ENCODE measurements around the gene CELF1.

The CELF1 gene

DNA sequence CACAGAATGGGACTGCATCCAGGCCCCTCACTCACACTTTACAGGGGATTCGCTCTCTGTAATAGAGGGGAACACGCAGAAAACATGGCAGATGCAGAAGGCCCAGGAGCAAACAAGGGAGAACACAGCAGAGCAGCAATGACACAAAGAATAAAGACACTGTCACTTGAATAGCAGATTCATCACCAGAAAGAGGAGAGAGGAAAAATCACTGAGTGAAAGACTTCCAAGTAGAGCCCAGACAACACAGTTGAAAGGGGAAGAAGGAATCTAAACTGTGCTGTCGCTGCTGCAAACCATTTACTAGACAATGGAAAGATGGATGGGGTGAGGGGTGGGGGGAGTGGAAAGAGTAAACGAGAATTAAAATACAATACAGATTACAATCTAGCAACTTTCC, 75.2 kb downstream of the CELF1 start:
- Histone ChIP-seq H3K4me1 (ENCODE audit: control insufficient read depth in 1 of 2, insufficient read depth in 2 of 2, low read length in 2 of 2) (no peaks in the 10 kb centered on the region), H3K9ac (ENCODE audit: low read depth in 1 of 2, low read length in 2 of 2) (no peak overlapping the region), H3K4me3 (ENCODE audit: low read depth in 1 of 2, low read length in 2 of 2) (no peak overlapping the region), H3K9me3 (ENCODE audit: control insufficient read depth in 1 of 2, low read length in 2 of 2) (no peaks in the 10 kb centered on the region), H3K36me3 (ENCODE audit: control insufficient read depth in 1 of 2, insufficient read depth in 2 of 2, low read length in 2 of 2) (peaks cover 79 to 95% of the 10 kb centered on the region in 2 donors), H3K27ac (ENCODE audit: low read depth, low read length) (no peak overlapping the region), H3K27me3 (ENCODE audit: control insufficient read depth in 1 of 2, insufficient read depth in 2 of 2, low read length in 2 of 2) (no peaks in the 10 kb centered on the region)

DNA sequence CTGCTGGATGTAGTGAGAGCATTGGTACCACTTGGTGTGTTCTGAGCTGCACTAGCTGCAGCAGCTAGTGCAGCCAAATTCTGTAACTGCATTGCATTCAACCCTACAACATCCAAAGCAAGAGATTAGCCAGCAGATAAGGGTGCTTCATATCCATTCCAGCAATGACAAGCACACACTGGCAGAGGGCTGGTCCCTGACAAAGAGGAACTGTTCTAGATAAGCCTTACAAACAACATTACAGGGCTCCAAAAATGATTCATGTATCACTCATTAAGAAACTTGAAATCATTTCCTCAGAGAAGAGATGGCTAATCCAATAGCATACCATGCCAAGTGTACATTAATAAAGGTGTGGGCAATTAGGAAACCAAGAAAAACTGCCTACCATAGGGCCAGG, 75.6 kb downstream of the CELF1 start:
- H3K4me1 ChIP-seq (ENCODE audit: control insufficient read depth in 1 of 2, insufficient read depth in 2 of 2, low read length in 2 of 2) = no peaks in the 10 kb centered on the region
- H3K9ac ChIP-seq (ENCODE audit: low read depth in 1 of 2, low read length in 2 of 2) = no peak overlapping the region
- H3K9me3 ChIP-seq (ENCODE audit: control insufficient read depth in 1 of 2, low read length in 2 of 2) = no peaks in the 10 kb centered on the region
- no peak overlapping the region for H3K27ac ChIP-seq (ENCODE audit: low read depth, low read length)
- no peak overlapping the region for H3K4me3 ChIP-seq (ENCODE audit: low read depth in 1 of 2, low read length in 2 of 2)
- peaks cover 76 to 95% of the 10 kb centered on the region in 2 donors for H3K36me3 ChIP-seq (ENCODE audit: control insufficient read depth in 1 of 2, insufficient read depth in 2 of 2, low read length in 2 of 2)
- H3K27me3 ChIP-seq (ENCODE audit: control insufficient read depth in 1 of 2, insufficient read depth in 2 of 2, low read length in 2 of 2) = no peaks in the 10 kb centered on the region

- no peak overlapping the region for H3K4me3 ChIP-seq (ENCODE audit: low read depth in 1 of 2, low read length in 2 of 2)
- H3K9me3 ChIP-seq (ENCODE audit: control insufficient read depth in 1 of 2, low read length in 2 of 2) = no peaks in the 10 kb centered on the region
- no peak overlapping the region for H3K9ac ChIP-seq (ENCODE audit: low read depth in 1 of 2, low read length in 2 of 2)
- no peaks in the 10 kb centered on the region for H3K27me3 ChIP-seq (ENCODE audit: control insufficient read depth in 1 of 2, insufficient read depth in 2 of 2, low read length in 2 of 2)
- no peak overlapping the region for H3K27ac ChIP-seq (ENCODE audit: low read depth, low read length)
- peaks cover 14 to 20% of the 10 kb centered on the region in 2 donors for H3K4me1 ChIP-seq (ENCODE audit: control insufficient read depth in 1 of 2, insufficient read depth in 2 of 2, low read length in 2 of 2)
- H3K36me3 ChIP-seq (ENCODE audit: control insufficient read depth in 1 of 2, insufficient read depth in 2 of 2, low read length in 2 of 2) = peaks cover 47 to 77% of the 10 kb centered on the region in 2 donors
These were observed 82.3 kb downstream of the CELF1 start for GRCh38 chr11:47470671-47471070.

- no peak overlapping the region for H3K9ac ChIP-seq (ENCODE audit: low read depth in 1 of 2, low read length in 2 of 2)
- H3K4me1 ChIP-seq (ENCODE audit: control insufficient read depth in 1 of 2, insufficient read depth in 2 of 2, low read length in 2 of 2) = peaks cover 14 to 20% of the 10 kb centered on the region in 2 donors
- peaks cover 36 to 75% of the 10 kb centered on the region in 2 donors for H3K36me3 ChIP-seq (ENCODE audit: control insufficient read depth in 1 of 2, insufficient read depth in 2 of 2, low read length in 2 of 2)
These were observed 83.4 kb downstream of the CELF1 start for GRCh38 chr11:47469361-47470179.

DNA sequence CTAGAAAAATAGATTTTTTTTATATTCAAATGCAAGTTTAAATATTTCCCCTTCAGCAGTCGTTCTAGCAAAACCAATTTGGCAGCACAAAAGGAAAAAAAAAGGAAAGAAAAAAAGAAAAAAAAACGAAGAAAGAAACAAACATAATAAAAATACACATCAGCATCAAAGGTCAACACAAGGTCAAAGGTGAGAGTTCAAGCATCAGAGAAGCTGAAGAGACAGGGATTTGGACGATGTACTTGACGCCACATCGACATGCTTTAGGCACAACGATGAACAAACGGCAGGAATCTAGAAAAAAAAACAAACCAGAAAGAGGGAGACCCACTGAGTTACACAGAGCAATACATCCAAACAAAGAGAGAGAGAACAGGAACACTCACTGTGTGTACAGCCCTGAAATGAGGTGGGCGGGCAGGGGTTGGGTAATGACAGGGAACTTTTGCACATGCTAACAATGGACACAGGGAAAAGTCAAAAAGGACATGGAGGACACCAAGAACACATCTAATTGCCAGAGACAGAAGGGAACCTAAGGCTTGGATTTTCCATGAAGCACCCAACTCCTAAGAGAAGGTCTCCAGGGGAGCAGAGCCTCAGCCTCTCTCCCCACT, 84.2 kb downstream of the CELF1 start:
- no peak overlapping the region for H3K9ac ChIP-seq (ENCODE audit: low read depth in 1 of 2, low read length in 2 of 2)
- H3K4me3 ChIP-seq (ENCODE audit: low read depth in 1 of 2, low read length in 2 of 2) = no peak overlapping the region
- H3K36me3 ChIP-seq (ENCODE audit: control insufficient read depth in 1 of 2, insufficient read depth in 2 of 2, low read length in 2 of 2) = peaks cover 30 to 75% of the 10 kb centered on the region in 2 donors
- no peaks in the 10 kb centered on the region for H3K9me3 ChIP-seq (ENCODE audit: control insufficient read depth in 1 of 2, low read length in 2 of 2)
- H3K27ac ChIP-seq (ENCODE audit: low read depth, low read length) = no peak overlapping the region
- H3K4me1 ChIP-seq (ENCODE audit: control insufficient read depth in 1 of 2, insufficient read depth in 2 of 2, low read length in 2 of 2) = peaks cover 14 to 20% of the 10 kb centered on the region in 2 donors
- H3K27me3 ChIP-seq (ENCODE audit: control insufficient read depth in 1 of 2, insufficient read depth in 2 of 2, low read length in 2 of 2) = no peaks in the 10 kb centered on the region

More at GRCh38 chr11:47469361-47470179, 83.4 kb downstream of the CELF1 start:
- Histone ChIP-seq H3K9me3 (ENCODE audit: control insufficient read depth in 1 of 2, low read length in 2 of 2) (no peaks in the 10 kb centered on the region), H3K27me3 (ENCODE audit: control insufficient read depth in 1 of 2, insufficient read depth in 2 of 2, low read length in 2 of 2) (no peaks in the 10 kb centered on the region), H3K27ac (ENCODE audit: low read depth, low read length) (no peak overlapping the region), H3K4me3 (ENCODE audit: low read depth in 1 of 2, low read length in 2 of 2) (no peak overlapping the region)

GRCh38 chr11:47467357-47467756, 85.6 kb downstream of the CELF1 start:
- Histone ChIP-seq H3K4me3 (ENCODE audit: low read depth in 1 of 2, low read length in 2 of 2) (no peak overlapping the region), H3K27me3 (ENCODE audit: control insufficient read depth in 1 of 2, insufficient read depth in 2 of 2, low read length in 2 of 2) (no peaks in the 10 kb centered on the region), H3K27ac (ENCODE audit: low read depth, low read length) (no peak overlapping the region), H3K9ac (ENCODE audit: low read depth in 1 of 2, low read length in 2 of 2) (no peak overlapping the region), H3K36me3 (ENCODE audit: control insufficient read depth in 1 of 2, insufficient read depth in 2 of 2, low read length in 2 of 2) (peaks cover 20 to 62% of the 10 kb centered on the region in 2 donors), H3K4me1 (ENCODE audit: control insufficient read depth in 1 of 2, insufficient read depth in 2 of 2, low read length in 2 of 2) (peaks cover 14 to 20% of the 10 kb centered on the region in 2 donors), H3K9me3 (ENCODE audit: control insufficient read depth in 1 of 2, low read length in 2 of 2) (no peaks in the 10 kb centered on the region)

DNA sequence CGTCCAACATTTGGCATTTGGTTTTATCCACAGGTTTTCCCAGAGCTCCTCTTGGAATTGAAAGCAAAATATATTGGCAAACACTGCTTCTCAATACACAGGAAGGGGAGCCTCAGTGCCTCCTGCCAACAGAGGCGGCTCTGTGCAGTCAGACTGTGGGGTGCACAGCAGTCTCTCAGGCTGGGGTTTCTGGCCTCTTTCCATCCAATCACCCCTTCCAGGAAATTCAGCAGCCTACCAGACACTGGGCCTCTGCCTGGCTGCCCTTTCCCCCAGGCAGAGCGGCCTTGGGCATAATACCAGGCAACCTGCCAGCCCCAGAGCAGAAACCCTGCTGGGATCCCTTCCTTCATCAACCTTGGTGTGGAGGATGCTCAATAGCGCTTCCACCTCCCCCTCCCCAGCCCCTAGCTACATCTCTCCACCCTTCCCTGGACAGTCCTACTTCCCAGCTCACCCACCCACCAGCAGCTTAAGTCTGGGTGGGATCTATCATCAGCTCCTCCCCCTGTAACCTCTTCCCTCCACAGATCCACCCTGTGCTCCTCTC, 86.2 kb downstream of the CELF1 start:
- H3K4me3 ChIP-seq (ENCODE audit: low read depth in 1 of 2, low read length in 2 of 2) = no peak overlapping the region
- H3K36me3 ChIP-seq (ENCODE audit: control insufficient read depth in 1 of 2, insufficient read depth in 2 of 2, low read length in 2 of 2) = peaks cover 15 to 56% of the 10 kb centered on the region in 2 donors
- H3K4me1 ChIP-seq (ENCODE audit: control insufficient read depth in 1 of 2, insufficient read depth in 2 of 2, low read length in 2 of 2) = peaks cover 14 to 20% of the 10 kb centered on the region in 2 donors
- H3K27ac ChIP-seq (ENCODE audit: low read depth, low read length) = no peak overlapping the region
- H3K9ac ChIP-seq (ENCODE audit: low read depth in 1 of 2, low read length in 2 of 2) = no peak overlapping the region
- no peaks in the 10 kb centered on the region for H3K27me3 ChIP-seq (ENCODE audit: control insufficient read depth in 1 of 2, insufficient read depth in 2 of 2, low read length in 2 of 2)
- no peaks in the 10 kb centered on the region for H3K9me3 ChIP-seq (ENCODE audit: control insufficient read depth in 1 of 2, low read length in 2 of 2)

GRCh38 chr11:47466201-47466600, 86.7 kb downstream of the CELF1 start:
- Histone ChIP-seq H3K9ac (ENCODE audit: low read depth in 1 of 2, low read length in 2 of 2) (no peak overlapping the region), H3K36me3 (ENCODE audit: control insufficient read depth in 1 of 2, insufficient read depth in 2 of 2, low read length in 2 of 2) (peaks cover 10 to 50% of the 10 kb centered on the region in 2 donors), H3K27me3 (ENCODE audit: control insufficient read depth in 1 of 2, insufficient read depth in 2 of 2, low read length in 2 of 2) (no peaks in the 10 kb centered on the region), H3K27ac (ENCODE audit: low read depth, low read length) (no peak overlapping the region), H3K4me1 (ENCODE audit: control insufficient read depth in 1 of 2, insufficient read depth in 2 of 2, low read length in 2 of 2) (peaks cover 14 to 20% of the 10 kb centered on the region in 2 donors), H3K4me3 (ENCODE audit: low read depth in 1 of 2, low read length in 2 of 2) (no peak overlapping the region), H3K9me3 (ENCODE audit: control insufficient read depth in 1 of 2, low read length in 2 of 2) (no peaks in the 10 kb centered on the region)

DNA sequence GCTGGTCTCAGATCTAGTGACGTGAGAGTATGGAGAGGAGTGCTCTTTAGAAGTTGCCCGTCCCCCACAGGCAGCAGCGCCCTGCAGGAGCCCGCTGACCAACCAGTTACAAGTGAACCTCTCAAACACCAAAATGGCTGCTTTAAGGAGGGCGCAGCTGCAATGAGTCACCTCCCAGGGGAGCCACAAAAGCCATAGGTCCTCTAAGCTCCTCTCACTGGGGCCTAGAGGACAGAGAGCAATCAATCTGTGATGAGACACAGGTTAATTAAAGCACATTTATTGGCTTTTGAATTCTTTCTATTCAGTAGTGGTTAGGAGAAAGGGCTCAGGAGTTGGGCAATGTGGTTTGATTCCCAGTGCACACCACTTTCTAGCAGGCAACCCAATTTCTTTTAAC, 88.4 kb downstream of the CELF1 start:
- Histone ChIP-seq H3K9ac (ENCODE audit: low read depth in 1 of 2, low read length in 2 of 2) (no peak overlapping the region), H3K4me1 (ENCODE audit: control insufficient read depth in 1 of 2, insufficient read depth in 2 of 2, low read length in 2 of 2) (peaks cover 14 to 20% of the 10 kb centered on the region in 2 donors), H3K9me3 (ENCODE audit: control insufficient read depth in 1 of 2, low read length in 2 of 2) (no peaks in the 10 kb centered on the region), H3K27me3 (ENCODE audit: control insufficient read depth in 1 of 2, insufficient read depth in 2 of 2, low read length in 2 of 2) (no peaks in the 10 kb centered on the region), H3K36me3 (ENCODE audit: control insufficient read depth in 1 of 2, insufficient read depth in 2 of 2, low read length in 2 of 2) (peaks cover 1 to 36% of the 10 kb centered on the region in 2 donors), H3K27ac (ENCODE audit: low read depth, low read length) (no peak overlapping the region), H3K4me3 (ENCODE audit: low read depth in 1 of 2, low read length in 2 of 2) (no peak overlapping the region)

DNA sequence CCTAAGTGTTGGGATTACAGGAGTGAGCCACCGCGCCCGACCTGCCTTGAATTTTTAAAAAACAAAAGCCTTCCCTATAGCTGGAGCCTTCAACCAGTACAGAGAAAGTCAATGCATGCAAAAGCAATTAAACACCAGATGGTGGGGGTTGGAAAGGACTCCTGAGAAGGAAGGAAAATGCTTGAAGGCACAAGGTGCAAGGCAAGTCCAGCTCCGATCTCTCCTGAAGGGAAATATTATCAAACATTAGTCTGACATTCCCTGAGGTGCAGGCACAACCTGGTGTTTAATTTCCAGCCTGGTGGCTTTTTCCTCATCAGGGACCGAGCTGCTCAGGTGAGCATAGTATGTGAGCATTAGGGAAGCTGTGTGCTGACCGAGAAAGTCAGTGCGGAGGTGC, 91.1 kb downstream of the CELF1 start:
- H3K27ac ChIP-seq (ENCODE audit: low read depth, low read length) = no peak overlapping the region
- no peaks in the 10 kb centered on the region for H3K9me3 ChIP-seq (ENCODE audit: control insufficient read depth in 1 of 2, low read length in 2 of 2)
- peaks cover 3 to 6% of the 10 kb centered on the region in 2 donors for H3K4me1 ChIP-seq (ENCODE audit: control insufficient read depth in 1 of 2, insufficient read depth in 2 of 2, low read length in 2 of 2)
- H3K4me3 ChIP-seq (ENCODE audit: low read depth in 1 of 2, low read length in 2 of 2) = no peak overlapping the region
- H3K9ac ChIP-seq (ENCODE audit: low read depth in 1 of 2, low read length in 2 of 2) = no peak overlapping the region
- H3K36me3 ChIP-seq (ENCODE audit: control insufficient read depth in 1 of 2, insufficient read depth in 2 of 2, low read length in 2 of 2) = peaks cover 5 to 25% of the 10 kb centered on the region in 2 donors
- H3K27me3 ChIP-seq (ENCODE audit: control insufficient read depth in 1 of 2, insufficient read depth in 2 of 2, low read length in 2 of 2) = no peaks in the 10 kb centered on the region
